ENCODE measurements around the gene LRMDA. TPM values are rescaled to one million over a fixed set of nuclear protein-coding genes. Genes with fewer than 3 reads are reported as not detected.
A peak's percentile ranks its signal among the peaks of the same experiment; 100 is the strongest.

The LRMDA gene
- total RNA-seq, 1 experiment from 2014 or later, result 7.9 TPM

- peak; percentile 46 for DNase-seq (ENCODE audit: low read depth)
These were observed 729.2 kb downstream of the LRMDA start for GRCh38 chr10:76160446-76161300.

DNA sequence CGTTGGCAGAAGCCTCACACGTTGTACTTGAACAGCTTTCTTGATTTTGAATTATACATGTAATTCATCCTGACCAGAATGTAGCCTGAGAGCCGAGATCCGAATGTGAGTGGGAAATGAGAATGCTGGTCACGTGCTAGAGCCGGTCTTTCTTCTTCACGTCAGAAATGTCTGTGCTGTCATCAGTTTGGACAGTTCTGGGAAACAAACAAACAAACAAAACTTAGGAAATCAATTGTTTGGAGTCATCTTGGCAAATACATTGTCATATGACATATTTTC is 729.8 kb downstream of the LRMDA start:
- DNase-seq (ENCODE audit: low read depth), result no peak

GRCh38 chr10:76168437-76168836 is 737.0 kb downstream of the LRMDA start:
- DNase-seq (ENCODE audit: low read depth), result no peak

DNA sequence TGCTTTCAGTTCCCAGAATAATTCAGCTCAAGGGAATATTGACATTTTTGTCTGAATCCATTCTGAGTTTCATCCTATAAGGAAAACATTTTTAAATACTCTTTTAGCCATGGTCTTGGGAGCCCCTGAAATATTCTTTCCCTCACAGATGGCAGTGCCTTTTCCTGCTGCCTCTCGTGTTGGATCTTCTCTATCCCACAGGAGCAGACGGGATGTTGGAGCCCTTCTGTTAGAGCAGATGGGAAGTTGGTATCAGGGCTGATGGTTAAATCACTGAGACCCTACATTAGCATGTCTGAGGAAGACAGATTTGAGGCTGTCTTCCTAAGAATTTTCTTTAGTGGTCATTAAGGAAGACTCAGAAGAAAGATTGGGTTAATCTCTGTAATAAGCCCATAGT is 737.8 kb downstream of the LRMDA start:
- no peak for DNase-seq (ENCODE audit: low read depth)

GRCh38 chr10:76172020-76172419 is 740.6 kb downstream of the LRMDA start:
- no peak for DNase-seq (ENCODE audit: low read depth)

GRCh38 chr10:76175533-76176165 is 744.2 kb downstream of the LRMDA start:
- no peak for DNase-seq (ENCODE audit: low read depth)

- DNase-seq (ENCODE audit: low read depth), result no peak
These were observed 744.7 kb downstream of the LRMDA start for GRCh38 chr10:76176166-76176550.

DNA sequence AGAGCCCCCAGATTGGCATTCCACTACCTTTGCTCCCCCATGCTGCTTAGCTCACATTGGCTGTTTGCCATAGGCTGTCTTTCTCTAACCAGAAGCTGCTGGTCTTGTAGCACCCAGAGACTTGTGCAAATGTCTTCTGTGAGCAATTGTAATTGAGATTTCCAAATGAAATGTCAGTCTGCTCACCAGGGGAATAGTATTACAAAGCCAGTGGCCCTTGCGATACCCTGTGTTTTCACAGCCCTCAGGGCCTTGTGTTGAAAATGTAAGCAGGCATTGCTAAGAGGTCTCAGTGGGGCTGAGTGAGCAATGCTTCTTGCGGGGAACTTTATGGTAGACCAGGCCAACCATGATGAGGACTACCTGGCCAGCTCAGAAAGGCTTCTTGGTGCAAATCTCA is 746.5 kb downstream of the LRMDA start:
- DNase-seq (ENCODE audit: low read depth), result no peak

GRCh38 chr10:76178532-76179292 is 747.3 kb downstream of the LRMDA start:
- DNase-seq (ENCODE audit: low read depth), result no peak

DNA sequence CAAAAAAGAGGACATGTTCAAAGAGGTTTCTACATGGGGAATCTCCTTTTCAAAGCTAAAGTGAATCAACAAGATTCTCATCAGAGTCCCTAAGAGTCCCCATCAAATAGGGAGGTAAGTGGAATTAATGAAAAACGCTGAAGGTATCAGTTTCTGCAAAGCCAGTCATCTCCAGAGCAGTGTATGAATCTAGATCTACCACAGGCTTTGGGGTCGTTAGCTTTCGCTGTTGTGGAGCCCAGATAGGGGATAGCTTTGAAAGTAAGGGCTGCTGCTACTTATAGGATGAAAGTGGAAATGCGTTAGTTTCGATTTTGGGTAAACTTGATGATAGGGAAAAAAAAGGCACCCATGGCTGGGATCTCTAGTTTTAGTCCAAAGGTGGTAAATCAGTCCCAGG is 748.4 kb downstream of the LRMDA start:
- DNase-seq (ENCODE audit: low read depth), result no peak

DNA sequence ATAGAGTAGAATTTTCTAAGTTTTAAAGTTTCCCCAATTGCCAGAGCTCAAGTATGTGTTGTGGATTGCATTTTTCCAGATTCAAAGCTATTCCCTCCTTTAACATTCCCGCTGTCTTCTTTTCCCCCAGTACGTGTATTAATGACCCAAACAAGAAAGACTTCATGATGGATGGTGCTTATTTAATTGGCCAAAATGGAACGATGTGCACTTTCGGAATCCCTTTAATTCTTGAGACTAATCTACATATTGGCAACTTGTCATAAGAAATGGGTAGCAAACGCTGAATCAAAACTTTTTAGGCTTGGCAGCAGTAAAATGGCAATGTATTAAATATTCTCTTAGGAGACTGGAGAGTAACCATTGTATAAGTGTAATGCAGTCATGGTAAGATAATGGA is 753.2 kb downstream of the LRMDA start:
- DNase-seq (ENCODE audit: low read depth), result no peak

- DNase-seq (ENCODE audit: low read depth), result no peak
These were observed 754.3 kb downstream of the LRMDA start for GRCh38 chr10:76185471-76186301.

GRCh38 chr10:76188216-76188615 is 756.8 kb downstream of the LRMDA start:
- DNase-seq (ENCODE audit: low read depth), result no peak

- no peak for DNase-seq (ENCODE audit: low read depth)
These were observed 759.3 kb downstream of the LRMDA start for GRCh38 chr10:76190634-76191270.

GRCh38 chr10:76191336-76191735 is 759.9 kb downstream of the LRMDA start:
- no peak for DNase-seq (ENCODE audit: low read depth)

- DNase-seq (ENCODE audit: low read depth), result no peak
These were observed 760.7 kb downstream of the LRMDA start for GRCh38 chr10:76192151-76192550.

DNA sequence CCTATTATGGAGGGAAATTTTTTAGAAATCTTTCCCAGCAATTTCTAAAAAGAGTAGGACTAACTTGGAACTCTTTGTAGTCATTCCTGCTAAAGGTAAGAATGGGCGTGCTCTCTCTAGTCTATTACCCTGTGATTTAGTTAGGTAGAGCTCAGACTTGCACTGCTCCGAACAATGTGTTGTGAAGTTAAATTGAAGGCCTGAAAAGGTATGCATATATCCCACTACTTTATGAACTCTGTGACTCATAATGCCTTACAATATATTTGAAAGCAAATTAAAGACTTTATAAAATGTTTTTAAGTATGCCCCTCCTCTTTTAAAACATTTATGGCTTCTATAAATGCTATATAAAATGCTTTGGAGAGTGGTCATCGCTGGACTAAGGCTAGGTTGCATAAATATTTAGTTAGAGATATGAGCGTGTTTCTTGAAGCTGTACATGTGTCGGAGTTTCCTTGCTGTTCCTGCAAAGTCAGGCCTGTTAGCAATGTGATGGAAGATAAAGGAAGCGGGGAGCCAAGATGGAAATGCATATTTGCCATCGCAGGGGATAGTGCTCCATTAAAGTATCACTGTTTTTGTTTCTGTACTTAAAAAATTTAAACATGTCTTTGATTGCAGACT is 761.4 kb downstream of the LRMDA start:
- DNase-seq (ENCODE audit: low read depth), result no peak

- DNase-seq (ENCODE audit: low read depth), result no peak
These were observed 764.4 kb downstream of the LRMDA start for GRCh38 chr10:76195654-76196390.

- no peak for DNase-seq (ENCODE audit: low read depth)
These were observed 765.9 kb downstream of the LRMDA start for GRCh38 chr10:76197293-76197692.

DNA sequence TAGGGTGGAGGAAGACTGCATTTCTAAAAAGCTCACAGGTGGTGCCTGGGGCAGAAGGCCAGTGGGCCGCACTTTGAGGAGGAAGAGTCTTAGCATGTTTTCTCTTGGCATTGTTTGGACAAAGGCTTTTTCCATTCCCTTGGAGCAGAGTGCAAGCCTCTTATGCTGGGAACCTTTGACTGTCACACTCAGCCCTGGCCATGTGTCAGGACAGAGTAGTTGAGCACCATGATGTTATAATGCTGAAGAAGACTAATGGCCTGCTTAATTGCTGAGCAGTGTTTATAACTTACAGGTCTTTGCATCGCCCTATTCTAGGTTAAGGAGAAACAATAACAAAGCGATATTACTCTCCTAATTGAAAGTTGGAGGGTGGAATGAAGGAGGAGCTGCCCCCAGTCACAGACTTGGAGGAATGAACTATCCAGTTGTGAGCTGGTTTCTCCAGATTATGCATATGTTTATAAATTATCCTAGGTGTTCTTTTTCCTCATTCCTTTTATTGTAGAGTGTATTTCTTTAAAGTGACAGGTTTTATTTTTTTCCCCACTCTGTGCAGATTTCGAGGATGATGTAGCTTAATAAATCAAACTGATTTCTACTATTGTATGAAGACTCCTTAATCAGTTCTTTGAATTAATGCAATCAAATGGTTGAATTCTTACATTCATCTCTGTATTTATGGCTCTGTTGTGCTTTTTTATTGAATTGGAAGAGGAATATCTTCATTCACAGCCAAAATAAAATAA is 767.0 kb downstream of the LRMDA start:
- DNase-seq (ENCODE audit: low read depth), result no peak

All from RPMI7951 (cell line).